ENCODE measurements around the gene DUSP1. TPM values are rescaled to one million over a fixed set of nuclear protein-coding genes. Genes with fewer than 3 reads are reported as not detected.

DUSP1 gene
- total and polyA plus RNA-seq, 10 donors: 46.0 to 818 (median 239) TPM

DNA sequence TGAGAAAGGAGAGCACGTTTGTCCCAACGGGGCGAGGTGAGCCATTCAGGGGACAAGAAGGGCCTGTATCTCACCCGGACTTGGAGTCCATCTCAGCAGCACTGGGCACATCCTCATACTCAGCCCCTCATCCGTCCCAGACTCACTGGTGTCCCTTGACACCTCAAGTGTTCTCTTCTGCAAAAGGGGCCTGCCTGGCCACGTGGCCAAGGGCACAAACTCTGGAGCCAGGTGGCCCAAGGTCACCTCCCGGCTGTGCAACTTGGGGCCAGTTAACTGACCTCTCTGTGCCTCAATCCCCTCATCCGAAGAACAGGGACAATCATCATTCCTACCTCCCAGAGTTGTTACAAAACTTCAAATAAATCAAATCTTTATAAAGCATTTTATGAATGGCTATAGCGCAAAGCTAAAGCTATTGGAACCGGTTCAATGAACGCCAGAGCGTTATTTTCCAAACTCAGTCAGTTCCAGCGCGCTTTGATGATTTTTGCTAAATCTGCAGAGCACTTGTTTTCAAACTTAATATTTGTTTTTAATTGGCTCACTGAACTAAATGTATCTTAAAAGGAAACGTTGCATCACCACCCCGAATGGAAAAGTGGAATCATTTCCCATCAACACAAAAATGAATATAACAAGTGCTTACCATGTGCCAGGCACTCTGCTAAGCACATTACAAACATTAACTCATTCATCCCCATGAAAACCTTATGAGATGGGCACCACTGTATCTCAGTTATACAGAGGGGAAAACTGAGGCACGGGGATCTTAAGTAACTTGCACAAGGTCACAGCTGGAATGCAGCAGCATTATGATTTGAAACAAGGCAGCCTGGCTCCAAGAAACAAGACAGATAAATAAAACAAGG lies 49.3 kb downstream of the DUSP1 start:
- no peak for DNase-seq
- H3K27ac ChIP-seq: peak overlapping the region in 5 of 8 donors; percentile 33 to 63 (median 52)
- no peaks in the 10 kb centered on the region for H3K36me3 ChIP-seq
- H3K4me1 ChIP-seq: peaks cover 6 to 34% (median 29%) of the 10 kb centered on the region in 6 donors
- H3K4me3 ChIP-seq: no peak overlapping the region
- no peaks in the 10 kb centered on the region for H3K9me3 ChIP-seq
- no peaks in the 10 kb centered on the region for H3K27me3 ChIP-seq (replicated peaks in 1 of 7)
- intact Hi-C loops (cut with DNase I; ENCODE audit: low total_unique reads): no loop called here
- WGBS, 5 donors: 52 to 68% (median 58%) methylated on average over 17 of the region's 17 CpGs
- TF ChIP-seq, protein P1, sequence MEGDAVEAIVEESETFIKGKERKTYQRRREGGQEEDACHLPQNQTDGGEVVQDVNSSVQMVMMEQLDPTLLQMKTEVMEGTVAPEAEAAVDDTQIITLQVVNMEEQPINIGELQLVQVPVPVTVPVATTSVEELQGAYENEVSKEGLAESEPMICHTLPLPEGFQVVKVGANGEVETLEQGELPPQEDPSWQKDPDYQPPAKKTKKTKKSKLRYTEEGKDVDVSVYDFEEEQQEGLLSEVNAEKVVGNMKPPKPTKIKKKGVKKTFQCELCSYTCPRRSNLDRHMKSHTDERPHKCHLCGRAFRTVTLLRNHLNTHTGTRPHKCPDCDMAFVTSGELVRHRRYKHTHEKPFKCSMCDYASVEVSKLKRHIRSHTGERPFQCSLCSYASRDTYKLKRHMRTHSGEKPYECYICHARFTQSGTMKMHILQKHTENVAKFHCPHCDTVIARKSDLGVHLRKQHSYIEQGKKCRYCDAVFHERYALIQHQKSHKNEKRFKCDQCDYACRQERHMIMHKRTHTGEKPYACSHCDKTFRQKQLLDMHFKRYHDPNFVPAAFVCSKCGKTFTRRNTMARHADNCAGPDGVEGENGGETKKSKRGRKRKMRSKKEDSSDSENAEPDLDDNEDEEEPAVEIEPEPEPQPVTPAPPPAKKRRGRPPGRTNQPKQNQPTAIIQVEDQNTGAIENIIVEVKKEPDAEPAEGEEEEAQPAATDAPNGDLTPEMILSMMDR (IDR thresholded peaks at IDR 0.05 in 8 of 11, conservative IDR thresholded peaks at IDR 0.05 in 3 of 11): no peak
- TF ChIP-seq POLR2AphosphoS5 (IDR thresholded peaks at IDR 0.05): peak in 1 of 3 donors; percentile 19

DNA sequence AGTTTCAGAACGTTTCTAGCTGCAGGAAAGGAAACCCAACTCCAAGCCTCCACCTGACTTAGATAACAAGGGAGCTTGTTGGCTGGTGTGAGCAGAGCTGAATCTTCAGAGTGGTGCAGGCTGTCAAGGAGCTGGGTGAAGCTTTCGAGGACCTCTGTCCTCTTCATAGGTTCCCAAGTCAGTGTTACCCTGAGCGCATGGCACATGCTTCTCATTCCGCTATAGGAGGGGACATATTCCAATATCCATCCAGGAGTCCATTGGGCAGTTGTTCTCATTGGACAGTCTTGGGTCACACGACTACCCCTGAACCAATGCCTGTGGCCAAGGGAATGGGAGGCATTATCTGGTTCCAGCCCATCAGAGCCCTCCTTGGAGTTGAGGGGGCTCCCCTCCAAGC lies 50.3 kb downstream of the DUSP1 start:
- 71 to 82% (median 80%) methylated on average over 4 to 5 of the region's 5 CpGs for WGBS, 5 donors
- TF ChIP-seq POLR2A (IDR thresholded peaks at IDR 0.05): no peak
- no peak for TF ChIP-seq POLR2AphosphoS5 (IDR thresholded peaks at IDR 0.05)
- TF ChIP-seq, protein P1 (IDR thresholded peaks at IDR 0.05 in 8 of 11, conservative IDR thresholded peaks at IDR 0.05 in 3 of 11): no peak
- no peaks in the 10 kb centered on the region for H3K27me3 ChIP-seq (replicated peaks in 1 of 7)
- H3K4me1 ChIP-seq: peaks cover 17 to 44% (median 37%) of the 10 kb centered on the region in 6 donors
- intact Hi-C loops (cut with DNase I; ENCODE audit: low total_unique reads): no loop called here
- H3K27ac ChIP-seq: no peak overlapping the region
- H3K36me3 ChIP-seq: no peaks in the 10 kb centered on the region
- no peaks in the 10 kb centered on the region for H3K9me3 ChIP-seq
- DNase-seq: no peak
- H3K4me3 ChIP-seq: no peak overlapping the region

DNA sequence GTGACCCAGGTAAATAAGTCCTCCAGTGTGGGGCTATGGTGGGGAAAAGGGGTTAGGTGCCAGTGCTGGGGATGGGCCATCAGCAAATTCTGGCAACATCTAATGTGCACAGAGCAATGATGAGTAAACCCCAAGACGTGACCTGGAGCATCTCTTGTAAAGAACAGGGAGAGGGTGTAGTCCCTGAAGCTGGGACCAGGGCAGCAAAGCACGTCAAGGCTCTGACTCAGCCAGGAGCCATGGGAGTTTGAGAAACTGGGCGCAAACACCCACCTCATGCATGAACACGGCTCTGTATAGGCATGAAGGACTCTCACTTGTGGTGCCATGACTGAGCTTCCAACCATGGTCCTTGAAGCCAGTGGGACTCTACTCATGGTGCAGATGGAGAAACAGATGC lies 51.8 kb downstream of the DUSP1 start:
- Histone ChIP-seq H3K27ac (no peak overlapping the region), H3K27me3 (replicated peaks in 1 of 7) (no peaks in the 10 kb centered on the region), H3K9me3 (no peaks in the 10 kb centered on the region), H3K4me1 (peaks cover 28 to 59% (median 48%) of the 10 kb centered on the region in 6 donors), H3K36me3 (no peaks in the 10 kb centered on the region), H3K4me3 (no peak overlapping the region)
- no peak for DNase-seq
- WGBS, 5 donors: 87 to 97% (median 93%) methylated on average over 4 of the region's 4 CpGs
- TF ChIP-seq POLR2AphosphoS5 (IDR thresholded peaks at IDR 0.05) (no peak), POLR2A (IDR thresholded peaks at IDR 0.05) (no peak)
- TF ChIP-seq, protein P1 (IDR thresholded peaks at IDR 0.05 in 8 of 11, conservative IDR thresholded peaks at IDR 0.05 in 3 of 11): no peak
- intact Hi-C loops (cut with DNase I; ENCODE audit: low total_unique reads): loop anchor here (5.0 to 10.0 kb wide), 2 partner anchors 48 to 426 kb away; partner anchors contain the start of gene BNIP1

DNA sequence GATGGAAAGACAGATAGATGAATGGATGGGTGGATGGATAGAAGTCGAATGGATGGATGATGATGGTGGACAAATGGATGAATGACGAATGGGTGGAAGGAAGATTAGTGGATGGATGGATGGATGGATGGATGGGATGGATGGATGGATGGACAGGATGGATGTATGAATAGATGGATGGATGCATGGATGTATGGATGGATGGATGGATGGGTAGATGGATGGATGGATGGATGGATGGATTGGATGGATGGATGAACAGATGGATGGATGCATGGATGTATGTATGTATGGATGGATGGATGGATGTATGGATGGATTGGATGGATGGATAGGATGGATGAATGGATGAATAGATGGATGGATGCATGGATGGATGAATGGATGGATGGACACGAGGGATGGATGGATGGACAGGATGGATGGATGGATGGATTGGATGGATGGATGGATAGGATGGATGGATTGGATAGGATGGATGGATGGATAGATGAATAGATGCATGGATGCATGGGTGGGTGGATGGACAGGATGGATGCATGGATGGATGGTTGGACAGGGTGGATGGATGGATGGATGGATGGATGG lies 52.4 kb downstream of the DUSP1 start:
- Histone ChIP-seq H3K4me3 (no peak overlapping the region), H3K4me1 (peaks cover 32 to 65% (median 54%) of the 10 kb centered on the region in 6 donors), H3K27me3 (replicated peaks in 1 of 7) (no peaks in the 10 kb centered on the region), H3K27ac (no peak overlapping the region), H3K36me3 (no peaks in the 10 kb centered on the region), H3K9me3 (no peaks in the 10 kb centered on the region)
- intact Hi-C loops (cut with DNase I; ENCODE audit: low total_unique reads): loop anchor here (5.0 to 10.0 kb wide), 2 partner anchors 49 to 426 kb away; partner anchors contain the start of gene BNIP1
- TF ChIP-seq POLR2AphosphoS5 (IDR thresholded peaks at IDR 0.05): no peak
- TF ChIP-seq, protein P1 (IDR thresholded peaks at IDR 0.05 in 8 of 11, conservative IDR thresholded peaks at IDR 0.05 in 3 of 11): no peak
- no peak for DNase-seq
- 89 to 98% (median 92%) methylated on average over 3 of the region's 3 CpGs for WGBS, 5 donors

All from spleen (tissue), 11 donors.